ENCODE data around the gene GSTM5. TPM values are rescaled to one million over a fixed set of nuclear protein-coding genes. Genes with fewer than 3 reads are reported as not detected.

The GSTM5 gene
- total and polyA plus RNA-seq, 2 of the 13 experiments (the other 11 are each of a cell fraction or from before 2014, with no cell fraction given), result not detected

DNA sequence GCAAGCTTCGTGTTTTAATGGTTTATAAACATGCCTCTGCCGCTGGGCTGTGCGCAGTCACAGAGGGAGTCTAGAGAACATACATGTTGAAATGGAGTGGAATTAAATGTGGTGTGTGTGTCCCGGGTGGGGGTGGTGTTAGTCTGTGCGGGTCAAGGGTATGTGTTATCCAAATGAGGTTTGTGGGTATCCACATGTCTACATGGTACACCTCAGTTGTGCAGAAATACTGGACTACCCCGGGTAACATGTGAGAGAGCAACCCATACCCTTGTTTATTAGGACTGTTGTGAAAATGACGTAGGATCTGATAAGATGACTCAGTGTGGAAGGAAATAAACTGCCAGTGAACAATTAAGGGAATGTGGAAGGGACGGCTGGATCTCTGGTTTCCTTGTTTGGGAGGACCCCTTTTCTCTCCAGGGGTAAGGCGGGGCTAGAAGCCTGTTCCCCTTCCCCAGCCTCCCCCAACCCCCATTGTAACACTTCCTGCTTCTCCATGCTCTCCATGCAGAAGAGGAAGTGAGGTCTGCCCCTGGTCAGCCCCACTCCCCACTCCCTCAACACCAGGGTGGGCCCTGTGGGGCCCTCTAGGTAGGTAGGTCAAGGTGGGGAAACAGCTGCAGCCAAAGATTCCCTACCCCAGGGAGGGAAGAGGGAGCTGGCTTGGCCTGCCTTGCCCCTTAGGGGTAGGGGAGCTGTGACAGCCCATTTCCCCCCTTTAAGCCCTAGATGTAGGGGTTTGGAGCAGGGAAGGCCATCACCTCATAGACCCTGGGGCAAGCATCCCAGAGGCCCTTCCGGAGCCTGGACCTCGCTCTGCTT lies 51.0 kb downstream of the GSTM5 start (continued):
- TF ChIP-seq REXO4 (CRISPR knock-in tag; IDR thresholded peaks at IDR 0.05; ENCODE audit: borderline replicate concordance), result no peak
- TF ChIP-seq, protein P1, sequence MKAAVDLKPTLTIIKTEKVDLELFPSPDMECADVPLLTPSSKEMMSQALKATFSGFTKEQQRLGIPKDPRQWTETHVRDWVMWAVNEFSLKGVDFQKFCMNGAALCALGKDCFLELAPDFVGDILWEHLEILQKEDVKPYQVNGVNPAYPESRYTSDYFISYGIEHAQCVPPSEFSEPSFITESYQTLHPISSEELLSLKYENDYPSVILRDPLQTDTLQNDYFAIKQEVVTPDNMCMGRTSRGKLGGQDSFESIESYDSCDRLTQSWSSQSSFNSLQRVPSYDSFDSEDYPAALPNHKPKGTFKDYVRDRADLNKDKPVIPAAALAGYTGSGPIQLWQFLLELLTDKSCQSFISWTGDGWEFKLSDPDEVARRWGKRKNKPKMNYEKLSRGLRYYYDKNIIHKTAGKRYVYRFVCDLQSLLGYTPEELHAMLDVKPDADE (CRISPR knock-in tag; IDR thresholded peaks at IDR 0.05), result no peak
- no peak for TF ChIP-seq ZNF326 (CRISPR knock-in tag; IDR thresholded peaks at IDR 0.05; ENCODE audit: borderline replicate concordance)

DNA sequence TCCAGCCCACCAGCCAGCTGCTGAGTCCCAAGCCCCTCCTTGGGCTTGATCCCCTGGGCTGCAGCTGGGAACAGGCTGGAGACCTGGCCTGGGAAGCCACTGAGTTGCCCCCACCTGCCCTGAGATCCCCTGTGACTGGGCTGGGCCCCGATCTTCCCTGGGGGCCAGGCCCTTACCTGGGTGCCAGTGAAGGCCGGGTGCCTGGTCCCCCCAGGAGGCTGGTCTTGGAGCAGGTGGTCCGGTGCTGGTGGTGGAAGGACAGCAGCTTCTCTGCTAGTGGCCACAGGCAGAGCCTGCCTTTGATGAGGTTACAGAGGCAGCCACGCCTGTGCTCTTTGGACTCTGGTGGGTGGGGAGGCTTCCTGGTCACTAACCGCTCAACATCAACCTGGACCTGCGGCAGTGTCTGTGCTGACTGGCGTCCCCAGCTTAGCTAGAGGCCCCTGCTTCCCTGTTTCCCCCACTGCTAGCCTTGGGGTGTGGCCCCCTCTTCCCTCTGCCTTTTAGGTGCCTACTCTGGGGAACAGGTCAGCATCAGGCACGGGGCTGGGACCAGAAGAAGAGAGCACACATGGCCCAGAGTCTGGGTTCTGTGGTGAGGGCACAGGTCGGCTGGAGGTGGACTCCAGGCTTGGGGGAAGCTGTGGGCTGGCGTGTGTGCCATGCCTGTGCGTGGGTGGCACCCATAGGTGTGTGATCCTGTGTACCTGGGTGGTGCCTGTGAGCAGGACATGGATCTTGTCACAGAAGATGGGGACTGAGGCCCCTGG lies 51.8 kb downstream of the GSTM5 start, which contains the start of gene EPS8L3:
Gene EPS8L3 (minus strand): TSS at position 278 of the 770 bp plus-strand sequence. CDS start 2,174 bp downstream, outside the sequence.
- Histone ChIP-seq H3K4me1 (ENCODE audit: insufficient read depth, low read length) (peaks cover 80% of the 10 kb centered on the region), H2AFZ (ENCODE audit: low read length) (no peak within 1 kb of the TSS), H3K4me2 (ENCODE audit: low read depth, low read length) (peak within 1 kb of the TSS; percentile 92), H4K20me1 (ENCODE audit: insufficient read depth, low read length) (no peaks in the 10 kb centered on the region), H3K27ac (ENCODE audit: extremely low read length, insufficient read depth, low read length) (peak within 1 kb of the TSS; percentile 74), H3K79me2 (ENCODE audit: insufficient read depth, low read length) (peaks cover 24% of the 10 kb centered on the region), H3K9ac (ENCODE audit: insufficient read depth, low read depth, low read length) (peak within 1 kb of the TSS; percentile 80), H3K36me3 (replicated peaks in 1 of 2; ENCODE audit: control insufficient read depth in 1 of 2, insufficient read depth in 2 of 2, low read length in 2 of 2) (peaks cover 0 to 9% of the 10 kb centered on the region in 2 experiments; a peak in 2 of 5 replicates), H3K4me3 (replicated peaks in 1 of 3; ENCODE audit: insufficient read depth in 1 of 3, low read depth in 2 of 3, low read length in 3 of 3) (peak within 1 kb of the TSS; percentile 76 to 88 (median 79)), H3K27me3 (ENCODE audit: control insufficient read depth in 1 of 2, insufficient read depth in 2 of 2, low read length in 2 of 2) (no peaks in the 10 kb centered on the region; a peak in 2 of 5 replicates), H3K9me3 (ENCODE audit: low read length) (no peaks in the 10 kb centered on the region)
- intact Hi-C loops (cut with micrococcal nuclease; ENCODE audit: unreplicated experiment), result loop anchor here (1.0 kb wide), 1 partner anchor 9 kb away; no protein-coding TSS in a partner anchor
- ATAC-seq (peak; percentile 97), FAIRE-seq (peak; percentile 96), DNase-seq (ENCODE audit: low spot score) (peak; percentile 87)
- WGBS (ENCODE audit: low lambda C conversion rate), result 0% methylated on average over 2 of the region's 11 CpGs
- in situ Hi-C loops (cut with HindIII; ENCODE audit: extremely low pct_ligation_motif_present, low pct_unique_long_range_greater_than_20kb), result no loop called here
- TSS peak; percentile 78 for BruUV-seq (replicated peaks)
- CTCF ChIA-PET (ENCODE audit: low intra/inter-chr PET ratio, low total read pairs), result no interaction called here
- POLR2A ChIA-PET, result interaction anchor here (0.5 to 2.3 kb wide), 21 partner anchors 8 to 266 kb away, joined by 3 to 18 read pairs (median 4); partner anchors contain the start of genes AHCYL1, AMIGO1, GNAI3 and GSTM3
- TF ChIP-seq, protein P2, sequence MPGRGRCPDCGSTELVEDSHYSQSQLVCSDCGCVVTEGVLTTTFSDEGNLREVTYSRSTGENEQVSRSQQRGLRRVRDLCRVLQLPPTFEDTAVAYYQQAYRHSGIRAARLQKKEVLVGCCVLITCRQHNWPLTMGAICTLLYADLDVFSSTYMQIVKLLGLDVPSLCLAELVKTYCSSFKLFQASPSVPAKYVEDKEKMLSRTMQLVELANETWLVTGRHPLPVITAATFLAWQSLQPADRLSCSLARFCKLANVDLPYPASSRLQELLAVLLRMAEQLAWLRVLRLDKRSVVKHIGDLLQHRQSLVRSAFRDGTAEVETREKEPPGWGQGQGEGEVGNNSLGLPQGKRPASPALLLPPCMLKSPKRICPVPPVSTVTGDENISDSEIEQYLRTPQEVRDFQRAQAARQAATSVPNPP (CRISPR knock-in tag; IDR thresholded peaks at IDR 0.05), result no peak
- TF ChIP-seq TCF7 (IDR thresholded peaks at IDR 0.05; ENCODE audit: low read depth) (peak; percentile 57; the same call in 1 of the 2 replicates), ZFAT (CRISPR knock-in tag; conservative IDR thresholded peaks at IDR 0.05) (no peak), KDM4B (CRISPR knock-in tag; IDR thresholded peaks at IDR 0.05) (peak; percentile 57; the same call in 1 of the 2 replicates), CC2D1A (CRISPR knock-in tag; IDR thresholded peaks at IDR 0.05) (no peak), MATR3 (CRISPR knock-in tag; IDR thresholded peaks at IDR 0.05) (no peak), ZNF292 (CRISPR knock-in tag; IDR thresholded peaks at IDR 0.05; ENCODE audit: borderline replicate concordance, low read depth) (peak; percentile 91; the same call in 1 of the 2 replicates), PAF1 (CRISPR knock-in tag; IDR thresholded peaks at IDR 0.05) (no peak), DNMT1 (CRISPR knock-in tag; IDR thresholded peaks at IDR 0.05) (no peak)
- TF ChIP-seq, protein P3, sequence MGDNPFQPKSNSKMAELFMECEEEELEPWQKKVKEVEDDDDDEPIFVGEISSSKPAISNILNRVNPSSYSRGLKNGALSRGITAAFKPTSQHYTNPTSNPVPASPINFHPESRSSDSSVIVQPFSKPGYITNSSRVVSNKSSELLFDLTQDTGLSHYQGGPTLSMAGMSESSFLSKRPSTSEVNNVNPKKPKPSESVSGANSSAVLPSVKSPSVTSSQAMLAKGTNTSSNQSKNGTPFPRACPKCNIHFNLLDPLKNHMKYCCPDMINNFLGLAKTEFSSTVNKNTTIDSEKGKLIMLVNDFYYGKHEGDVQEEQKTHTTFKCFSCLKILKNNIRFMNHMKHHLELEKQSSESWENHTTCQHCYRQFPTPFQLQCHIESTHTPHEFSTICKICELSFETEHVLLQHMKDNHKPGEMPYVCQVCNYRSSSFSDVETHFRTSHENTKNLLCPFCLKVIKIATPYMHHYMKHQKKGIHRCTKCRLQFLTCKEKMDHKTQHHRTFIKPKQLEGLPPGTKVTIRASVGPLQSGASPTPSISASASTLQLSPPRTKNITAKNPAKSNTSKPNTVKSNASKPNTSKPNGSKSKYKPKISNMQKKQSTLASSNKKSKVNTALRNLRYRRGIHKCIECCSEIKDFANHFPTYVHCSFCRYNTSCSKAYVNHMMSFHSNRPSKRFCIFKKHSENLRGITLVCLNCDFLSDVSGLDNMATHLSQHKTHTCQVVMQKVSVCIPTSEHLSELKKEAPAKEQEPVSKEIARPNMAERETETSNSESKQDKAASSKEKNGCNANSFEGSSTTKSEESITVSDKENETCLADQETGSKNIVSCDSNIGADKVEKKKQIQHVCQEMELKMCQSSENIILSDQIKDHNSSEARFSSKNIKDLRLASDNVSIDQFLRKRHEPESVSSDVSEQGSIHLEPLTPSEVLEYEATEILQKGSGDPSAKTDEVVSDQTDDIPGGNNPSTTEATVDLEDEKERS (CRISPR knock-in tag; IDR thresholded peaks at IDR 0.05), result peak; percentile 72; the same call in 1 of the 2 replicates
- TF ChIP-seq, protein P4, sequence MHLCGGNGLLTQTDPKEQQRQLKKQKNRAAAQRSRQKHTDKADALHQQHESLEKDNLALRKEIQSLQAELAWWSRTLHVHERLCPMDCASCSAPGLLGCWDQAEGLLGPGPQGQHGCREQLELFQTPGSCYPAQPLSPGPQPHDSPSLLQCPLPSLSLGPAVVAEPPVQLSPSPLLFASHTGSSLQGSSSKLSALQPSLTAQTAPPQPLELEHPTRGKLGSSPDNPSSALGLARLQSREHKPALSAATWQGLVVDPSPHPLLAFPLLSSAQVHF (CRISPR knock-in tag; IDR thresholded peaks at IDR 0.05), result no peak

Measured in HepG2 (cell line).